Spleen (tissue), 7 donors: ENCODE data around the gene OR4D11.

Experiments used
- POLR2A ChIP-seq, 3 donors: fragments of 450-650 bp; IDR thresholded peaks; one replicate each; pipeline ENCODE4 v1.5.1; 2017; ENCODE audit warnings: antibody characterized with exemption in 3 of 3, mild to moderate bottlenecking in 1 of 3
- POLR2AphosphoS5 ChIP-seq, 3 donors: sonication (generic); formaldehyde crosslinking; IDR thresholded peaks; one replicate each; pipeline ENCODE4 v1.5.1; 2017; ENCODE audit warnings: antibody characterized with exemption in 3 of 3
- TF ChIP-seq, protein P1 (sequence below), 11 experiments: fragments of 200-600 bp in 7 of 11; fragments of 450-650 bp in 4 of 11; sonication (generic) in 4 of 11; IDR thresholded peaks in 8 of 11; conservative IDR thresholded peaks in 3 of 11; 1 replicate in 7 of 11; 2 replicates in 4 of 11; pipeline versions ENCODE4 v1.4.0 to v1.8.0; 2016 to 2021; ENCODE audit warnings: antibody characterized with exemption in 11 of 11, inconsistent platforms in 4 of 11, mild to moderate bottlenecking in 1 of 11
- donor health status: DM: no; HTN: no; CAD: no; lungs with moderate emphysema.
- donor health status: DM: no; HTN: no; CAD: no.
- donor health status: DM: no; HTN: no; CAD: no.

DNA sequence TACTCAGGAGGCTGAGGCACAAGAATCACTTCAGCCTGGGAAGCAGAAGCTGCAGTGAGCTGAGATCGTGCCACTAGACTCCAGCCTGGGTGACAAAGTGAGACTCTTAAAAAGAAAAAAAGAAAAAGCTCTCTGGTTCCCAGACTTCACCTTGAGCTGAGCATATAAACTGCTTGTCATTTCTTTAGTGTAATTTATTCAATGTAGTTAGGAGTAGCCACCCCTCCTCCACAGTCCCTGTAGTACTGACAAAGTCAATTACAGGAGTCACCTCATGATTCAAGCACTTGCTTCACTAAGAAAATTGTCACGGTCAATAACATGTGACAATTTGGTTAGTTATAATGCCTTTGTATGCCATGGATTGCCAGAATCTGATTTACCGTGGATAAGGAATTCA lies 23.0 kb upstream of the OR4D11 start:
- TF ChIP-seq, protein P1, sequence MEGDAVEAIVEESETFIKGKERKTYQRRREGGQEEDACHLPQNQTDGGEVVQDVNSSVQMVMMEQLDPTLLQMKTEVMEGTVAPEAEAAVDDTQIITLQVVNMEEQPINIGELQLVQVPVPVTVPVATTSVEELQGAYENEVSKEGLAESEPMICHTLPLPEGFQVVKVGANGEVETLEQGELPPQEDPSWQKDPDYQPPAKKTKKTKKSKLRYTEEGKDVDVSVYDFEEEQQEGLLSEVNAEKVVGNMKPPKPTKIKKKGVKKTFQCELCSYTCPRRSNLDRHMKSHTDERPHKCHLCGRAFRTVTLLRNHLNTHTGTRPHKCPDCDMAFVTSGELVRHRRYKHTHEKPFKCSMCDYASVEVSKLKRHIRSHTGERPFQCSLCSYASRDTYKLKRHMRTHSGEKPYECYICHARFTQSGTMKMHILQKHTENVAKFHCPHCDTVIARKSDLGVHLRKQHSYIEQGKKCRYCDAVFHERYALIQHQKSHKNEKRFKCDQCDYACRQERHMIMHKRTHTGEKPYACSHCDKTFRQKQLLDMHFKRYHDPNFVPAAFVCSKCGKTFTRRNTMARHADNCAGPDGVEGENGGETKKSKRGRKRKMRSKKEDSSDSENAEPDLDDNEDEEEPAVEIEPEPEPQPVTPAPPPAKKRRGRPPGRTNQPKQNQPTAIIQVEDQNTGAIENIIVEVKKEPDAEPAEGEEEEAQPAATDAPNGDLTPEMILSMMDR (IDR thresholded peaks at IDR 0.05 in 8 of 11, conservative IDR thresholded peaks at IDR 0.05 in 3 of 11): no peak
- TF ChIP-seq POLR2A (IDR thresholded peaks at IDR 0.05): no peak
- no peak for TF ChIP-seq POLR2AphosphoS5 (IDR thresholded peaks at IDR 0.05)
